Mucosa of stomach (tissue), 1 donor: ENCODE data around the gene ZNF692.

Experiments
- H3K27me3 ChIP-seq: one replicate; pipeline ENCODE4 v1.7.0; 2013; ENCODE audit warnings: mild to moderate bottlenecking, low read length; ENCODE audit not compliant: control insufficient read depth, insufficient read depth
- H3K36me3 ChIP-seq: one replicate; pipeline ENCODE4 v1.7.0; 2013; ENCODE audit warnings: low read length; ENCODE audit not compliant: control insufficient read depth, insufficient read depth
- H3K4me1 ChIP-seq: one replicate; pipeline ENCODE4 v1.7.0; 2013; ENCODE audit warnings: mild to moderate bottlenecking, low read length; ENCODE audit not compliant: control insufficient read depth, insufficient read depth
- H3K4me3 ChIP-seq: one replicate; pipeline ENCODE4 v1.7.0; 2013; ENCODE audit warnings: low read length
- H3K9ac ChIP-seq: one replicate; pipeline ENCODE4 v1.7.0; 2013; ENCODE audit warnings: mild to moderate bottlenecking, low read length, moderate library complexity
- H3K9me3 ChIP-seq: one replicate; pipeline ENCODE4 v1.7.0; 2013; ENCODE audit warnings: mild to moderate bottlenecking, low read length, moderate library complexity; ENCODE audit not compliant: control insufficient read depth
- donor health status: Pancreatic carcinoma.

ZNF692 gene

DNA sequence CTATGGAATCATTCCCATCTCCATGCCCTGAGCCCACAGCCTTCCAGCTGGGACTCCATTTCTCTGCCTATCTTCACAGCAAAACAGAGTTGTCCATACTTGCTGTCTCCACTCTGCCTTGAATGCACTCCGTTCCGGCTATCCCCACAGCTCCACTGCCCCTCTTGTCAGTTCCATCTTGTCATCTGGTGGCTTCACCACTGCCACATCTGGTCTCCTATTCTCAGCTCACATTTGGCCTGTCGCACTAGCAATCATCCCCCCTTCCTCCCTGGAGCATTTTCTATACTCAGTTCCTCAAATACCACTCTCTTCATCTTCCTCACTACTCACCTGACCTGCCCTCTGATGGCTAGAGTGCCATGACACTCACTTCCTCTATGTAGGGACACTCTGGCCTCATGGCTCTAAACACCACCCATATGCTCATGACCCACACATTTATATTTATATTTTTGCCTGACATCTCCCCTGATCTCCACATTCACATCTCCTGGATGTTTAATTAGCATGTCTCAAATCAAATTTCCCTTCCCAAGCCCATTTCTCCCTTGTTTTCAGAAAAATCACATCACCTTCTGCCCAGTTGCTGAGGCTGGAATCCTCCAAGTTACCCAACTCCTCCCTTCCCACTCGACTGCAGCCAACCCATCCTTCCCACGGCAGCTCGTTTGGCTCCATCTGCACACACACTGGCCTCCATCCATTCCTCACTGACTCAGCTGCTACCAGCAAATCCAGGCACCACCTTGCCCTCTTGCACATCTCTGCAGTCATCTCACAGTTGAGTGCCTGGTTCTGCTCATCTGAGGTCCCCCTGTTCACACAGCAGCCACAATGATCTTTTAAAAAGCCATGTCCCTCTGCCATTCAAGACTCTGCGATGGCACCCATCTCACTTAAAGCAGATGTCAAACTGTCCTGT lies 6.1 kb downstream of the ZNF692 start:
- Histone ChIP-seq H3K36me3 (peaks cover 6% of the 10 kb centered on the region), H3K9ac (no peak overlapping the region), H3K4me1 (peaks cover 14% of the 10 kb centered on the region), H3K27me3 (no peaks in the 10 kb centered on the region), H3K9me3 (no peaks in the 10 kb centered on the region), H3K4me3 (no peak overlapping the region)

DNA sequence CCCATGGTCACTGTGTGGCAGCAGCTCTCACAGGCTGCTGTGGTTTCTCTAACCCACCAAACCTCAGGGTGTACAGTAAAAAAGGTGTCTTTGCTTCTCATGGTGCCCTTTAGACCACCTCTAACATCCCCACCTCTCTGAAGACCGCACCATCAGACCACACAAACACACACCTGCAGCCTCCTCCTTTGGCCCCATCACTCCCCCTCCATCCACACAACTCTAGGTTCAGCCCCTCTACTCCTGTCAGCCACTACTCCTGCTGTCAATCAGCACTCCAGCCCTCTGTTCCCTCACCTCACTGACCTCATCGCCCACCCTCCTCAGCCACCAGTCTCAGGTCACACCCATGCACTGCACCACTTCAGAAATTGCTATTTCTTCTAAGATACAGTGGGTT lies 7.5 kb downstream of the ZNF692 start:
- no peak overlapping the region for H3K9ac ChIP-seq
- no peaks in the 10 kb centered on the region for H3K9me3 ChIP-seq
- H3K27me3 ChIP-seq: no peaks in the 10 kb centered on the region
- H3K4me3 ChIP-seq: no peak overlapping the region
- H3K4me1 ChIP-seq: peaks cover 5% of the 10 kb centered on the region
- H3K36me3 ChIP-seq: peaks cover 6% of the 10 kb centered on the region

DNA sequence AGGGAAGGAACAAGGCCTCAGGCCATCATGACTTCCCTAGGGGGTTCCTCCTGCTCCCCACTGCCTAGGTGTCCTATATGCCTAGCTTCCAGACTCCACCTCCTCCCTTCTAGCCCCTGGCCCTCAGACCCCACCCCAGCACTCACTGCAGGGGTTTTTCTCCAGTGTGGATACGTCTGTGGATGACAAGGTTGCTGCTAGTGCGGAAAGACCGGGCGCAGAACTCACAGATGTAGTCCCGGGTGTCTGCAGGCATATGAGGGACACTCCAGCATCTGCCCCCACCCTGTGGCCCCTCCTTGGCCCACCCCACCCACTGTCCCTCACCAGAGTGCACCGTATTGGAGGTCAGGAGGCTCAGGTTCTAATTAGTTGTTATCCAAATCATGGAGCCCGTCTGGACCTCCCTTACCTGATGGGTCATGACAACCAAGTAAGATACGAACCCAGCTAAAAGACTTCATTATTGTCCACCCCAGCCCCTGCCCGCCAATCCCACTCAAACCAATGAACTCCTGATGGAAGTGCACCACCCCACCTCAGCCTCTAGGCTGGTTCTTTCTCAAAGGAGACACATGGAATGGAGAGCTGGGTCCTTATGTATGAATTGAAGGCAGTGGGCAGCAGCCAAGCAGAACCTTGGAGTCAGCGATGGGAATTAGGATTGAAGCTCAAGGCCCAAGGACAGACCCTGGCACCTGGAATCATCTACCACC lies 8.2 kb downstream of the ZNF692 start:
- no peaks in the 10 kb centered on the region for H3K9me3 ChIP-seq
- H3K4me3 ChIP-seq: no peak overlapping the region
- peaks cover 6% of the 10 kb centered on the region for H3K36me3 ChIP-seq
- no peaks in the 10 kb centered on the region for H3K27me3 ChIP-seq
- H3K4me1 ChIP-seq: peaks cover 5% of the 10 kb centered on the region
- no peak overlapping the region for H3K9ac ChIP-seq

DNA sequence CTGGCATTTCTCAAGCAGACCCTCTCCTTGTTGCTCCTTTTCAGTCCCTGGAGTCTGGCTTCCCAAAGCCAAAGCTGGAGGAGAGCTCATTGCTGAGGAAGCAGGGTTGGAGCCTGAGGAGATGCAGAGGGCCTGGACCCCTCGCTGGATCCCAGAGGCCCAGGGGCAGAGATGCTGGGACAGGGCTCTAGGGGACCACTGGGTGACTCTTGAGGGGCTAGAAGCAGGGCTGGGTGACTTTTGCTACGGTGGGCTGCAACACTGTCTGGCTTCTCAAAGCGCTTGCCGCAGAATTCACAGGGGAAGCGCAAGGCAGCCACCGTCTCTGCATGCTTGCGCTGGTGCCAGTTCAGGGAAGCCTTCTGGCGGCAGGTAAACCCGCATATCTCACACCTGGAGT lies 8.8 kb downstream of the ZNF692 start:
- peaks cover 5% of the 10 kb centered on the region for H3K4me1 ChIP-seq
- H3K9ac ChIP-seq: no peak overlapping the region
- H3K4me3 ChIP-seq: no peak overlapping the region
- H3K27me3 ChIP-seq: no peaks in the 10 kb centered on the region
- peaks cover 6% of the 10 kb centered on the region for H3K36me3 ChIP-seq
- H3K9me3 ChIP-seq: no peaks in the 10 kb centered on the region

DNA sequence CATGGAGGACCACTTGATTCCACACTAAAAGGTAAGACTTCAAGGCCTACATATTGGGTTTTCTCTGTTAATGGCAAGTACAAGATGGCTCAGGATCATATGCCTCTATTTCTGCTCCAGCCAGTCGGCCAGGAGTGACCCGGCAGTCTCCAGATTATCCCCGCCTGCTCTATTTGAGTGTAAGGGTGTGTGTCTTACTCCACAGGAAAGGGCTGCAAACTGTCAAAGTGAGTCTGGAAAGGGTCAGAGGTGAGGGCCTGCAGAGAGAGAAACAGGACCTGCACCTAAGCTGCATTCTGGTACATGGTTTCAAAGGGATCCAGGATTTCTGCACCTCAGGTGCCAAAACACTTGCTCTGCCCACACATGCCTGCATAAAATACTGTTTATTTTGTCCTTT lies 9.2 kb downstream of the ZNF692 start:
- Histone ChIP-seq H3K27me3 (no peaks in the 10 kb centered on the region), H3K36me3 (peaks cover 6% of the 10 kb centered on the region), H3K4me1 (peaks cover 5% of the 10 kb centered on the region), H3K4me3 (no peak overlapping the region), H3K9me3 (no peaks in the 10 kb centered on the region), H3K9ac (no peak overlapping the region)

DNA sequence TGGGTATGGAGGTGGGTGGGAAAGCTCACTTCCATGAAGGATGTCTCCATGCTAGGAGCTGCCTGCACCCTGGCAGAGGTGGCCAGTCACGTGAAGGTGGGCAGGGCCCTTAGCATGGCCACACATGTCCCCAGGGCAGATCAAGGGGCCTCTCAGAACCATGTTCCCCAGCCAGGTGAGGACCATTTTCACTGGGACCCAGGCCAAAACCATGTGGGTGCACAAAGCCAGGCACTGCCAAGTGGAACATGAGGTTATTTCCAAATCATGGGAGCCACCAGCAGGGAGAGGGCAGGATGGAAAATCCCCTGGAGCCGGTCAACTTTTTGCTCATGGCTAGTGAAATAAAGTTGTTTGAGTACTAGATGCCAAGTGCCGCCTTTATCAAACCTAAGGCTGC lies 9.7 kb downstream of the ZNF692 start:
- Histone ChIP-seq H3K4me1 (peaks cover 5% of the 10 kb centered on the region), H3K9me3 (no peaks in the 10 kb centered on the region), H3K27me3 (no peaks in the 10 kb centered on the region), H3K4me3 (no peak overlapping the region), H3K36me3 (peaks cover 6% of the 10 kb centered on the region), H3K9ac (no peak overlapping the region)

DNA sequence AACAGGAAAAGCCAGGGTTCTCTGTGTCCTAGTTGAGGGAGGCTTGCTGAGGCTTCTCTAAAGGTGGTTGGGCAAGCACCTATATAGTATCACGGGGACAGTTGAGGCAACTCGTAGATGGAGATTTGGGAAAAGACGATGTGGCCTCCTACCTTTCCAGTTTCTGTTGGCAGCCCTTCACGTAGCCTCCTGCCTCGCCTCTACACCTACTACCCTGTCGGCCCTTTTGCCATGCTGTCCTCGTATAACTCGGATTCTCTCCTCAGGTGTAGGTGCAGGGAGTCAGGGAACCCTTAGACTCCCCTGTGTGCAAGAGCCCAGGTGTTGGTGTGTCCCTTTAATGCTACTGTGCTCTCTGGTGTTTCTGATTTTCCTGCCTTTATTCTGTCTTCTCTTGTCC lies 10.3 kb downstream of the ZNF692 start:
- no peaks in the 10 kb centered on the region for H3K9me3 ChIP-seq
- no peak overlapping the region for H3K9ac ChIP-seq
- no peak overlapping the region for H3K4me3 ChIP-seq
- peaks cover 6% of the 10 kb centered on the region for H3K36me3 ChIP-seq
- peaks cover 5% of the 10 kb centered on the region for H3K4me1 ChIP-seq
- H3K27me3 ChIP-seq: no peaks in the 10 kb centered on the region

DNA sequence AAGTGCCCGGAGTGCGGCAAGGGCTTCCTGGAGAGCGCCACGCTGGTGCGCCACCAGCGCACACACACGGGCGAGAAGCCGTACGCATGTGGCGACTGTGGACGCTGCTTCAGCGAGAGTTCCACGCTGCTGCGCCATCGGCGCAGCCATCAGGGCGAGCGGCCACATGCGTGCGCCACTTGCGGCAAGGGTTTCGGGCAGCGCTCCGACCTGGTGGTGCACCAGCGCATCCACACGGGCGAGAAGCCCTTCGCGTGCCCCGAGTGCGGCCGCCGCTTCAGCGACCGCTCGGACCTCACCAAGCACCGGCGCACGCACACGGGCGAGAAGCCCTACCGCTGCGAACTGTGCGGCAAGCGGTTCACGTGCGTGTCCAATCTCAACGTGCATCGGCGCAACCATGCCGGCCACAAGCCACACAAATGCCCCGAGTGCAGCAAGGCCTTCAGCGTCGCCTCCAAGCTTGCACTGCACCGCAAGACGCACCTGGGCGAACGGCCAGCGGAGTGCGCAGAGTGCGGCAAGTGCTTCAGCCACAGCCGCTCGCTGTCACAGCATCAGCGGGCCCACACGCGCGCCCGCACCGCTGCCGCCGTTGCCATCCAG lies 10.8 kb downstream of the ZNF692 start:
- Histone ChIP-seq H3K9me3 (no peaks in the 10 kb centered on the region), H3K27me3 (no peaks in the 10 kb centered on the region), H3K4me3 (no peak overlapping the region), H3K36me3 (peaks cover 6% of the 10 kb centered on the region), H3K4me1 (peaks cover 5% of the 10 kb centered on the region), H3K9ac (no peak overlapping the region)

DNA sequence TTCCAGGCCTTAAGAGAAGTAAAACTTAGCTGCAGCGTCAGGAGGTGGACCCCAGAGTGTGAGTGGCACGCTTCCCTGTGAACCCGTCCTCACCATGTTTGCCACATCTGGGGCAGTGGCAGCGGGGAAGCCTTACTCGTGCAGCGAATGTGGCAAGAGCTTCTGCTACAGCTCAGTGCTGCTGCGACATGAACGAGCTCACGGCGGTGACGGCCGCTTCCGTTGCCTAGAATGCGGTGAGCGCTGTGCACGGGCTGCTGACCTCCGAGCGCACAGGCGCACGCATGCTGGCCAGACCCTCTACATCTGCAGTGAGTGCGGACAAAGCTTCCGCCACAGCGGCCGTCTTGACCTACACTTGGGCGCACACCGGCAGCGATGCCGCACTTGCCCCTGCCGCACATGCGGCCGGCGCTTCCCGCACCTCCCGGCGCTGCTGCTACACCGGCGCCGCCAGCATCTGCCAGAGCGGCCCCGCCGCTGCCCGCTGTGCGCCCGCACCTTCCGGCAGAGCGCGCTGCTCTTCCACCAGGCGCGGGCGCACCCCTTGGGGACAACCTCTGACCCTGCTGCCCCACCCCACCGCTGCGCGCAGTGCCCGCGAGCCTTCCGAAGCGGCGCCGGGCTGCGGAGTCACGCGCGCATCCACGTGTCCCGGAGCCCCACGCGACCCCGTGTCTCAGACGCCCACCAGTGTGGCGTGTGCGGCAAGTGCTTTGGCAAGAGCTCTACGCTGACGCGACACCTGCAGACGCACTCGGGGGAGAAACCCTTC lies 11.5 kb downstream of the ZNF692 start:
- no peak overlapping the region for H3K9ac ChIP-seq

DNA sequence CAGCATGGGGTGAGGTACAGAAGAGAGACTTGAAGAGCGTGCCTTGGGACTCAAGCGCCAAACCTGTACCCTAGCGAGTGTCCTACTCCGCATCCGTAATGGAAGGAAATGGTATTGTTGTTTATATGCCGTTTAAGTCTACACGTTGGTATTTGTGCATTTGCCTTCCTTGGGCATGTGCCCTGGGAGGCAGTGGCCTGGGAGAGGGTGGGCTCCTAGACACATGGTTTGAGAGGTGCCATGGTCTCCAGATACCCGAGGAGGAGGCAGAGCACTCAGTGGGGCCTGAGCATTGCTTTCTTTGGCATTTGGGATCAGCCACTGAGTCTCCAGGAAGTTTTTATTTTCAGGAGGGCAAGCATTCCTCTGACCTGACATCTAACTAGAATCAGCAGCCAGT lies 14.4 kb downstream of the ZNF692 start:
- Histone ChIP-seq H3K27me3 (no peaks in the 10 kb centered on the region), H3K4me1 (peaks cover 5% of the 10 kb centered on the region), H3K9ac (no peak overlapping the region), H3K36me3 (no peaks in the 10 kb centered on the region), H3K4me3 (no peak overlapping the region), H3K9me3 (no peaks in the 10 kb centered on the region)

More for the DNA sequence above, 11.5 kb downstream of the ZNF692 start:
- H3K4me3 ChIP-seq: no peak overlapping the region
- H3K36me3 ChIP-seq: peaks cover 6% of the 10 kb centered on the region
- H3K27me3 ChIP-seq: no peaks in the 10 kb centered on the region
- no peaks in the 10 kb centered on the region for H3K9me3 ChIP-seq
- H3K4me1 ChIP-seq: peaks cover 5% of the 10 kb centered on the region

DNA sequence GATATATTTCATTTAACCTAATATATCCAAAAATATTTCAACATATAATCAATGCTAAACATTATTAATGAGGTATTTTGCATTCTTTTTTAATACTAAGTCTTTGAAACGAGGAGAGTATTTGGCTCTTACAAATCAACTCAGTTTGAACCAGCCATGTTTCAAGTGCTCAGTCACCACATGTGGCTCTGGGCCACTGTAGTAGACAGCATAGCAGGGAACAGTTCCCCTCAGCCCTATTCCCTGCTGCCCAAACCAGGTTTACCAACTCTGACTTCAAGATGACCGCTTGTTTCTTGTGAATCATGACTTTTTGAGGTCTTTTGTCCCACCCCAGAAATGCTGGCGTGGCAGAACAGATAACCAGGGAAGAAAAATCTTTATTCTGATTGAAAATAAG lies 15.2 kb downstream of the ZNF692 start:
- Histone ChIP-seq H3K9me3 (no peaks in the 10 kb centered on the region), H3K9ac (no peak overlapping the region), H3K27me3 (no peaks in the 10 kb centered on the region), H3K36me3 (no peaks in the 10 kb centered on the region), H3K4me3 (no peak overlapping the region), H3K4me1 (no peaks in the 10 kb centered on the region)
